Lung (tissue), 12 donors: ENCODE results near the gene LARP4B. TPM values are rescaled to one million over a fixed set of nuclear protein-coding genes. Genes with fewer than 3 reads are reported as not detected.

Source experiments
- ATAC-seq: fragments of 200-7000 bp; cut with Tn5 transposase; one replicate; pipeline ENCODE4 v1.9.1; 2020; ENCODE audit warnings: moderate number of reproducible peaks; ENCODE audit not compliant: insufficient read depth, low FRiP score
- DNase-seq, 3 donors: peaks; one replicate each; pipeline ENCODE4 v3.0.0-alpha.2; 2013 to 2017
- H3K27ac ChIP-seq, 2 donors: one replicate each; pipeline ENCODE4 v1.5.1; 2013; ENCODE audit warnings: mild to moderate bottlenecking in 2 of 2, moderate library complexity in 2 of 2, control low read depth in 1 of 2, inconsistent platforms in 1 of 2, low read depth in 1 of 2, low read length in 1 of 2
- H3K27me3 ChIP-seq, 3 donors: one replicate each; pipeline ENCODE4 v1.5.1; 2013; ENCODE audit warnings: low read length in 2 of 3; ENCODE audit not compliant: control insufficient read depth in 3 of 3, insufficient read depth in 3 of 3
- H3K36me3 ChIP-seq, 4 donors: one replicate each; pipeline ENCODE4 v1.5.1; 2013; ENCODE audit warnings: low read length in 4 of 4, mild to moderate bottlenecking in 1 of 4, moderate library complexity in 1 of 4; ENCODE audit not compliant: control insufficient read depth in 4 of 4, insufficient read depth in 4 of 4
- H3K4me1 ChIP-seq, 5 donors: one replicate each; pipeline ENCODE4 v1.5.1; 2013; ENCODE audit warnings: low read length in 5 of 5, mild to moderate bottlenecking in 2 of 5, moderate library complexity in 1 of 5; ENCODE audit not compliant: control insufficient read depth in 5 of 5, insufficient read depth in 5 of 5
- H3K4me3 ChIP-seq: one replicate; pipeline ENCODE4 v1.5.1; 2013; ENCODE audit warnings: mild to moderate bottlenecking, control low read depth, moderate library complexity
- H3K9ac ChIP-seq, 2 donors: one replicate each; pipeline ENCODE4 v1.5.1; 2013; ENCODE audit warnings: low read length in 2 of 2, control low read depth in 1 of 2; ENCODE audit not compliant: insufficient read depth in 1 of 2
- H3K9me3 ChIP-seq, 4 donors: one replicate each; pipeline ENCODE4 v1.5.1; 2013; ENCODE audit warnings: low read length in 3 of 4, mild to moderate bottlenecking in 1 of 4, moderate library complexity in 1 of 4; ENCODE audit not compliant: control insufficient read depth in 4 of 4, insufficient read depth in 3 of 4
- CTCF ChIP-seq: IDR thresholded peaks from 2 replicates; pipeline ENCODE4 v1.5.1; 2012; ENCODE audit warnings: mild to moderate bottlenecking; ENCODE audit errors: control extremely low read depth, extremely low read depth
- WGBS, 2 donors: extraction: QIAGEN DNeasy Blood & Tissue Kit; methylation state at CpG; one replicate each; pipeline ENCODE4 v1.1.7; 2013; 5-methylcytosine and 5-hydroxymethylcytosine counted together
- polyA plus RNA-seq, 2 donors: library from polyadenylated mRNA; stranded (reverse); fragments of 200-250 nt; gene quantifications; one replicate each; pipeline ENCODE4 v1.2.1, GENCODE V29; 2013
- total RNA-seq, 2 donors: library from RNA; depleted of rRNA in 1 of 2; stranded (reverse); fragments of >200 nt in 1 of 2; gene quantifications; one replicate each; pipeline ENCODE4 v1.2.1, GENCODE V29; 2014 to 2021
- donor health status: control.
- donor health status: control.
- donor health status: Bipolar disorder and iron deficiency.
- donor health status: healthy.
- donor health status: DM: yes; HTN: yes; CAD: no.

Gene LARP4B
- total and polyA plus RNA-seq, 4 donors, result 24.7 to 133 (median 66.9) TPM

DNA sequence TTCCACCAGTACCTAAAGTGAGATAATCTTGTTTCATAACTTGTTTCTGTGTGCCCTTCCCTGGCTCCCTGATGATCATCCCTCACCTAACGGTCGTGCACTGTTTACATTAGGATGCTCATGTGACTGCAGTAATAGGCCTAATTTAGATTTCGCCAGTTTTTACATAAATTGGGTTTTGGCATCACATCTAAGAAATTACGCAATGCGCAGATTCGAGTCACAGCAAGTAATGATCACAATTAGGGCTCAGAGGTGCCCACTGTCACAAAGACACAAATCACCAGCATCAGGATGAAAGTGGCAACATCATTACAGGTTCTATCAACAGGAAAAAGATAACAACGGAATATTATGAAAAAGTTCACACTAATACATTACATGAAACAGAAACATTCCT is 94.7 kb downstream of the LARP4B start:
- TF ChIP-seq CTCF, result no peak
- DNase-seq (no peak), ATAC-seq (no peak)
- WGBS, 2 donors, result 71 to 75% methylated on average over 7 of the region's 7 CpGs
- Histone ChIP-seq H3K4me3 (no peak overlapping the region), H3K4me1 (peaks cover 0 to 6% (median 0%) of the 10 kb centered on the region in 5 donors), H3K9ac (no peak overlapping the region), H3K27ac (no peak overlapping the region), H3K27me3 (no peaks in the 10 kb centered on the region), H3K9me3 (no peaks in the 10 kb centered on the region), H3K36me3 (peaks cover 15 to 30% (median 21%) of the 10 kb centered on the region in 4 donors)

GRCh38 chr10:834493-834892 is 97.0 kb downstream of the LARP4B start:
- Histone ChIP-seq H3K4me1 (peaks cover 0 to 6% (median 2%) of the 10 kb centered on the region in 5 donors), H3K27ac (no peak overlapping the region), H3K9ac (no peak overlapping the region), H3K36me3 (peaks cover 11 to 17% (median 14%) of the 10 kb centered on the region in 4 donors), H3K27me3 (no peaks in the 10 kb centered on the region), H3K4me3 (no peak overlapping the region), H3K9me3 (peaks cover 0 to 2% (median 0%) of the 10 kb centered on the region in 4 donors)
- WGBS, 2 donors, result 96 to 99% methylated on average over 5 of the region's 5 CpGs
- ATAC-seq (no peak), DNase-seq (no peak)
- TF ChIP-seq CTCF, result no peak

DNA sequence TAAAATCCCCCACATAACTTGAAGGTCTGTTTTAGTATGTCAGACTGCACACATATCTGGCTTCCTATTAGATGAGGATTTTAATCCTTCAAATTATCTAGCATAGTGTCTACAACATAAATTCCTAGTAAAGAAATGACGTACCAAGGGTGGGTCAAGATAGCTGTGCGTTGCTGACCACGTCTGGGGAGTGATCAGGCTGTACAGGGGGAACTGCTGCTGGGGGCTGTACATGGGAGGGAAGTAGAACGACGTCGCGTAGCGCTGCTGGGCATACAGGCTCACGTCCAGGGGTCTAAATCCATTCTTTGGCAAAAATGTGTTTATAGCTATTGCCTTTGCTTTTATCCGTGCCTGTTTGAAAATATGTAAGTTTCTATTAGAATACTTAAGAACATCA is 102.3 kb downstream of the LARP4B start:
- WGBS, 2 donors, result 94 to 96% methylated on average over 10 of the region's 10 CpGs
- TF ChIP-seq CTCF, result no peak
- Histone ChIP-seq H3K9ac (no peak overlapping the region), H3K27ac (no peak overlapping the region), H3K4me3 (no peak overlapping the region), H3K27me3 (no peaks in the 10 kb centered on the region), H3K9me3 (peaks cover 0 to 2% (median 0%) of the 10 kb centered on the region in 4 donors), H3K4me1 (peaks cover 0 to 2% (median 0%) of the 10 kb centered on the region in 5 donors), H3K36me3 (peaks cover 28 to 38% (median 34%) of the 10 kb centered on the region in 4 donors)
- DNase-seq, result no peak
- no peak for ATAC-seq

DNA sequence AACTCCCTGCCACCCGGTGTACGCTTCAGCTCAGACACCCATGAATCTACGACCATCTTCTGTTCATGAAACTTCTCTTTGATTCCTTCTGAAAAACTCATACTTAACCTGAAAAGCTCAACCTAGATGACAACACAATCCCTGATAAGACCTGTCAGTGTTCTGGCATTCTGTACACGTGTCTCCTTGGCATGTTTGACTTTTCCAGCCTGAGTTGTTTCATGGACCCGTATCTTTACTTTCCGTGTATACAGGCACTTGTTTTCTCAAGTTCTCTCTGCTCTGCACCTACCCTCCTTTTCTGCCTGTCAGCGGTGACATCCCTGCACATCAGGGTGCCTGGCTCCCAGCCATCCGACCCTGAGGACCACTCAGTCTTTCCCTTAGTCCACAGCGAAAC is 103.3 kb downstream of the LARP4B start:
- Histone ChIP-seq H3K4me3 (no peak overlapping the region), H3K27ac (no peak overlapping the region), H3K9me3 (peaks cover 0 to 2% (median 0%) of the 10 kb centered on the region in 4 donors), H3K36me3 (peaks cover 33 to 44% (median 44%) of the 10 kb centered on the region in 4 donors), H3K27me3 (no peaks in the 10 kb centered on the region), H3K9ac (no peak overlapping the region), H3K4me1 (peaks cover 0 to 2% (median 0%) of the 10 kb centered on the region in 5 donors)
- WGBS, 2 donors, result 95 to 96% methylated on average over 9 of the region's 9 CpGs
- no peak for TF ChIP-seq CTCF
- ATAC-seq (no peak), DNase-seq (no peak)
